Activated gamma-delta T cell treated with anti-CD3 and anti-CD28 coated beads, Interleukin-2, amount 50 U/mL, for 16 hours (primary cell): Measurements from ENCODE around the gene CIDEB.
"Not testable (repeated sequence)": the region's sequence is repeated elsewhere in the genome, so short reads cannot be mapped to it uniquely, and the experiment has no call there.

Experiments
- DNase-seq: peaks from one replicate; pipeline ENCODE4 v3.0.0-alpha.2; 2020; ENCODE audit warnings: low read depth

CIDEB gene, protein sequence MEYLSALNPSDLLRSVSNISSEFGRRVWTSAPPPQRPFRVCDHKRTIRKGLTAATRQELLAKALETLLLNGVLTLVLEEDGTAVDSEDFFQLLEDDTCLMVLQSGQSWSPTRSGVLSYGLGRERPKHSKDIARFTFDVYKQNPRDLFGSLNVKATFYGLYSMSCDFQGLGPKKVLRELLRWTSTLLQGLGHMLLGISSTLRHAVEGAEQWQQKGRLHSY

DNA sequence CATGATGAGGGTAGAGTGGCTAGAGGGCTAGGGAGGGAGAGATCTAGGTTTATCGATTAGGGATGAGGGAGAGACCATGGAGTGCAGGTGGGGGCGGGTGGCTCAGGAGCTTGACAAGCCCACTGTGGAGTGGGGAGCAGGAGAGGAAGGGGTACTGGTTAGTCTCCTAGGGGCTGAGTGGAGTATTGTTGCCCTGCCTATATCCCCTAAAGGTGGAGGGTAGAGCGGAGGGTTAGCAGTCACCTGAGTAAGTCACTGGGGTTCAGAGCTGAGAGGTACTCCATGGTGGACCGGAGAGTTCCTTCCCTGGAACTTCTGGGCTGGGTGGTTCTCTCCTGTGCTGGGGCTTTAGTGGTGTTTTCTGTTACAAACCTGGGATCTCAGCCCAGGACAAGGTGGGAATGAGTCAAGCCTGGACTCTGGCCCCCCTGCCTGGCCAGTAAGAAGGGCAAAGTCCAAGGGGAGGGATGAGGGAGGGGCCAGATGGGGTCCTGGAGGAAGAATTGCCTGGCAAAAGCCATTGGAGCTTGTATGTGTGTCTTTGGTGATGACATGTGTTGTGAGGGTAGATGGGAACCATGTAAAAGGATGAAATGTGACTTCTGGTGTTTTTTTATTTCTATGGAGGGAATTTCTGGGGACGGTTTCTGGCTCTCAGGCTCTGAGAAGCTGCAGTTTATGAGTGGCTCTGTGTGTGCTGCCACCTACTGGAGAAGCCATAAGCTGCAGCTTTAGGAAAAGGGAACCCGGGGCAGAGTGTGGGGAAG is at the start of gene CIDEB:
CIDEB (minus strand) TSS at position 403 of the 767 bp plus-strand sequence; CDS start at position 284, 119 bp downstream.
- DNase-seq: peak; percentile 33

DNA sequence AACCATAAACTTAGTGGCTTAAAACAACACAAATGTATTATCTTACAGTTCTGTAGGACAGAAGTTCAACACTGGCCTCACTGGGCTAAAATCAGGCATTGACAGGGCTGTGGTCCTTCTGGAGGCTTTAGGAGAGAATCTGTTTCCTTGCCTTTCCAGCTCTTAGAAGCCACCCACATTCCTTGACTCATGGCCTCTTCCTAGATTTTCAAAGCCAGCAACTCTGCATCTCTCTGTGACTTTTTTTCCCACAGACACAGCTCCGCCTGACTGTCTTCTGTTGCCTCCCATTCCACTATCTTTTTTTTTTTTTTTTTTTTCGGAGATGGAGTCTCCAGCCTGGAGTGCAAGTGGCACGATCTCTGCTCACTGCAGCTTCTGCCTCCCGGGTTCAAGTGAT is 48.4 kb upstream of the CIDEB start:
- no peak for DNase-seq

DNA sequence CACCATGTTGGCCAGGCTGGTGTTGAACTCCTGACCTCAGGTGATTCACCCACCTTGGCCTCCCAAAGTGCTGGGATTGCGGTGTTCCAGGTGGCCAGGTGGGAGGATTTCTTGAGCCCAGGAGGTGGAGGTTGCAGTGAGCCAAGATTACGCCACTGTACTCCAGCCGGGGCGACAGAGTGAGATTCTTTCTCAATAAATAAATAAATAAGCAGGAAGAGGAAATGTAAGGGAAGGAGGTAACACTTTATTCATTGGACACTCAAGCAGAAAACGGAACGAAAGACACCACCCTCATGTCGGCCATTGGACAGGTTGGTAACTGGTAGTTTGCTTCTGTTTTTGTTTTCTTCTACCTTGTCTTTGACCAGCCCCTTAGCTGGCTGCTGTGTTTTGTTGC is 47.2 kb upstream of the CIDEB start:
- no peak for DNase-seq

DNA sequence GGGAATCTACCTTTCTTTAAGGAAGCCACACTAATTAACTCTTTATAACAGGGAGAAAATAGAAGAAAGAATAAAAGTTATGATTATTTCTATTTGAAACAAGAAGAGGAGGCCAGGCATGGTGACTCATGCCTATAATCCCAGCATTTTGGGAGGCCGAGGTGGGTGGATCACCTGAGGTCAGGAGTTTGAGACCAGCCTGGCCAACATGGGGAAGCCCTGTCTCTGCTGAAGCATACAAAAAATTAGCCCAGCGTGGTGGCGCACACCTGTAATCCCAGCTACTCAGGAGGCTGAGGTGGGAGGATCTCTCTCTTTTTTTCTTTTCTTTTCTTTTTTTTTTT is 46.7 kb upstream of the CIDEB start:
- not testable (repeated sequence) for DNase-seq

DNA sequence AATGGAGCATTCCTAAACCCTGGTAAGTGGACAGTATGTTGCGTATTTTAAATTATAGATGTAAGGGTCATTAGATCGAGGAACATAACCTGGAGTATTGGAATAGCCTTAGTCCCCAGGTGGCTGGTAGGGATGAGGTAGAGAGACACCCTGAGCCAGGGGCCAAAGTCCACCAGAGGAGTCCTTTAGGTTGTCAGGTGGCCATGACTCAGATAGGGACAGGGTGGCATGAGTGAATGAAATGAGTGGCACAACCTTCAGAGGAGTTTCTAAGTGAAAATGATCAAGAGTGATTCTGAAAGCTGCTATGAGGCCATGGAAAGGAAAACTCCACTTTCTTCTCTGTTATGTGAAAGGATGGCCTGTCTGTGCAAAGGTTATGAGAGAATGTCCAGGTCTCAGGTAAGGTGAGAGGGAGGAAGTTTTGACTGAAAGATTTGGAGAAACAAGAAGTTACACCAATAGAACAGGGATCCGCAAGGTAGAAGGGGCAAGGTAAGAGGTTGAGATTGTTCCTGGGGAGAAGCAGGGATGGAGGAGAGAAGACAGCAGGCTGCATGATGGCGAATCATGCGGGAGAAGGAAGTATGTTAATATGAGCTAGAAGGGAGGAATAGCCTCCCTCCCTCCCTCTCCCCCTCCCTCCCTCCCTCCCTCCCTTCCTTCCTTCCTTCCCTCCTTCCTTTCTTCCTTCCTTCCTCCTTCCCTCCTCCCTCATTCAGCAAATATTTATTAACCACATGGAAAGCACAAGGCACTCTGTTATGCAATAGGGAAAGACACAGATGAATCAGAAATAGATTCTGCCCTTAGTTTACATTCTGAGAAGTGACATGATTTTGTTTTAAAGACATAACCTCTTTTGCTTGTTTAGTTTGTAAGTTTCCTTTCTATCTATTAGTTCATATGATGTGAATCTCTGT is 46.0 kb upstream of the CIDEB start:
- DNase-seq: no peak

DNA sequence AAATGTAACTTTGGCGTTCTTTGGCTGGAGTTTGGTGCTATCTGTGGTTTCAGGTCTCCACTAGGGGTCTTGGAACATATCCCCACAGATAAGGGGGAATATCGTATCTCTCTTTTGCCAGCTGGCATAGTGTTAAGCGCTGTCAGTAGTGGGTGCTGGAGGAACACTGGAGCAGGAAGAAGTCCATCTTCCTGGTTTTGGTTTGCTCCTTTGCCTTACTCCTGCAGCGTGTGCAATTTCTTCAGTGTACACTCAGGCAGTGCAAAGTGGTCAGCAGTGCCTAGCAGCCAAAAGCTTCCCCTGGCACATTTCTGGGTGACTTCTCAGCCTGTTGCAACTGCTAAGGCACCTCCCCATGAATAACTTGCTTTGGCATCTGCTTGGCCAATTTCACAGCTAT is 43.7 kb upstream of the CIDEB start:
- no peak for DNase-seq

DNA sequence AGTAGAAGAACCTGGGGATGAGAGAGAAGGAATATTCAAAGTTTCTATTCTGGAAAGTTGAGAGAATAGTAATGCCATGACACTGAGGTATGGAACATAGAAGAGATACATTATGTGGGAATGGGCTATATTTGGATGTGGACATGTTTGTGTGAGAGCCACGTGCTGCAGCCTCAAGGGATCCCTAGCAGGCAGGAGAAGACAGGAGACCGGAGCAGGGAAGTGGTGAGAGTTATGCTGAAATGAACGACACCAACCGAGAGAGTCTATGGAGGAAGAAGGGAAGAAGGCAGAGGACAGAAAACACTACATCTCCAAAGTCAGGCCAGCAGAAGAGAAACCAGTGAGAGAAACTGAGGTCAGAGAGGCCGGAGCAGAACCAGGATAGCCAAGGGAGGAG is 42.0 kb upstream of the CIDEB start:
- no peak for DNase-seq

DNA sequence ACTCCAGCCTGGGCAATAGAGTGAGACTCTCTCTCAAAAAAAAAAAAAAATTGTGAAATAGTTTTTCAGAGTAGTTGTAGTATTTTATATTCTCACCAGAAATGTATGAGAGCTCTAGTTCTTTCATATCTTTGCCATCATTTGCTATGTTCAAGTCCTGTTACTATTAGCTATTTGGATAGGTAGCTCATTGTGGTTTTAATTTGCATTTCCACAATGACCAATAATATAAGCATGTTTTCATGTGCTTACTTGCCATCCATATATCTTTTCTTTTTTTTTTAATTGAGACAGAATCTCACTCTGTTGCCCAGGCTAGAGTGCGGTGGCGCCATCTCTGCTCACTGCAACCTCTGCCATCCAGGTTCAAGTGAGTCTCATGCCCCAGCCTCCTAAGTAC is 40.4 kb upstream of the CIDEB start:
- no peak for DNase-seq

DNA sequence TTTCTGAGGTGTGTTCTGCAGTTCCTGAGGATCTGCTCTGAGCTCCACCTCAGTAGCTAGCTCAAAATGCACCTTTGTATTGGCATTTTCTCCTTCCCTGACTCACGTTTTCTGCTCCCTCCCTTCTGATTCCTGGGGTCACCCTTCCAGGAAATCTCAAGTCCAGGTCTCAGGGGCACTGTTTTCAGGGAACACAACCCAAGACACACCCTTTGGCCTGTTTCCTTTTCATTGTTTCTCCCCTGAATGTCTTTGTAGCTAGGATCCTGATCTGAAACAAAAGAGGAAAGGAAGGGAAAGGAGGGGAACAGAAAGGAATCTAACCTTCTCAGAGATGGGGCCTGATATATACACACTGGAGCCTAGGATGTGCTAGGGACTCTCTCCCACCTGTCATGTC is 39.4 kb upstream of the CIDEB start:
- no peak for DNase-seq

DNA sequence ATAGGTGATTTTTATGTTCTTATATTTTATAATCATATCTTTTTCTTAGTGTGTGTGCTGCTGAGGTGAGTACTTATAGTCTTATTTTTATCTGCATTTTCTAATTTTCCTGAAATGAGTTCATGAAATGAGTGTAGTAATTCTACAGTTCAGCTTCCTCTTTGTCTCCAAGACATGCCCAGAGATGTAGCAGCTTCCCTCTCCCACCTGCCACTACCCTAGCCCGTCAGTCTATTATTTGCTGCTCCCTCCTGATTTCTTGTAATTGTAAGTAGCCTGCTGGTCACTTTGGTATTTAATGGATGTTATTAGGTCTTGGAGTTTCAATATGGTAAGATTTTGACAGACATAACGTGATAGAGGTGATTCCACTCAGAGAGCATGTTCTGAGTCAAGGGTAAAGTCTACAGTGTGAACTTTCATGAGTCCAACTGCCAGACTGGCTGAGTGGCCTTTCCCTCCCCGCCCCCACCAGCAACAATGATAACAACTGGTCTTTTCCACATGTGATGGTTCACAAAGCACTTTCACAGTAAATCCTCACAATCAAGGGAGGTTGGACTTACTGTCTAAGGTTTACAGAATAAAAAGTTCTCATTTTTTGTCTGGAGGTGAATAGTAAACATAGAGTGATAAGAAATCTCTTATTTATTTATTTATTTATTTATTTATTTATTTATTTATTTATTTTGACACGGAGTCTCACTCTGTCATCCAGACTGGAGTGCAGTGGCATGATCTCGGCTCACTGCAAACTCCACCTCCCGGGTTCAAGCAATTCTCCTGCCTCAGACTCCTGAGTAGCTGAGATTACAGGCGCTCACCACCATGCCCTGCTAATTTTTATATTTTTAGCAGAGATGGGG is 36.3 kb upstream of the CIDEB start:
- DNase-seq: no peak

DNA sequence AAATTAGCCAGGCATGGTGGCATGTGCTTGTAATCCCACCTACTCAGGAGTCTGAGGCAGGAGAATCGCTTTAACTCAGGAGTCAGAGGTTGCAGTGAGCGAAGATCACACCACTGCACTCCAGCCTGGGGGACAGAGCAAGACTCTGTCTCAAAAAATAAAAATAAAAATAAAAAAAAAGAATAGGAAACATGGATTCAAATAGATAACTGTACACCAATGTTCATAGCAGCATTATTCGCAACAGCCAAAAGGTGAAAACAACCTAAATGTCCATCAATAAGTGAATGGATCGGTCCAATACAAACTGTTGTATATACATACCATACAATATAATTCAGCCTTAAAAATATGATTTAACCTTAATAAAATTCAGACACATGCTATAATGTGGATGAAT is 35.1 kb upstream of the CIDEB start:
- no peak for DNase-seq

DNA sequence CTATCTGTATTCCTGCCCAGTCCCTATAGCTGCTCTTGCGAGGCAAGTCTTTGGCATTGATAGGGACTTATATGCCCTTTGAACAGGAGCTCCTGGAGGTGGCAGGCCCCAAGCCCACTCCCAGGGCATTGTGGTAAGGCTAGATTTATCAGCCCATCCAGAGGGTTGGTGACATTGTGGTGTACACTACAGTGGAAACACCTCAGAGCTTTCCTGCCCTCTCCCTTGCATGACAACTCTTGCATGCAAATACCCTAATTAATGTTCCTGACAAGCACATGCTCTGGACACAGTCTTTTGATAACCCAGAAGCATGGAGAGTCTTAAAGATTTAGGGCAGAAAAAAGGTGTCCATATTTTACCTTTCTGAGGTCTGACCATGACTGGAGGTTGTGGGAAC is 32.8 kb upstream of the CIDEB start:
- no peak for DNase-seq

DNA sequence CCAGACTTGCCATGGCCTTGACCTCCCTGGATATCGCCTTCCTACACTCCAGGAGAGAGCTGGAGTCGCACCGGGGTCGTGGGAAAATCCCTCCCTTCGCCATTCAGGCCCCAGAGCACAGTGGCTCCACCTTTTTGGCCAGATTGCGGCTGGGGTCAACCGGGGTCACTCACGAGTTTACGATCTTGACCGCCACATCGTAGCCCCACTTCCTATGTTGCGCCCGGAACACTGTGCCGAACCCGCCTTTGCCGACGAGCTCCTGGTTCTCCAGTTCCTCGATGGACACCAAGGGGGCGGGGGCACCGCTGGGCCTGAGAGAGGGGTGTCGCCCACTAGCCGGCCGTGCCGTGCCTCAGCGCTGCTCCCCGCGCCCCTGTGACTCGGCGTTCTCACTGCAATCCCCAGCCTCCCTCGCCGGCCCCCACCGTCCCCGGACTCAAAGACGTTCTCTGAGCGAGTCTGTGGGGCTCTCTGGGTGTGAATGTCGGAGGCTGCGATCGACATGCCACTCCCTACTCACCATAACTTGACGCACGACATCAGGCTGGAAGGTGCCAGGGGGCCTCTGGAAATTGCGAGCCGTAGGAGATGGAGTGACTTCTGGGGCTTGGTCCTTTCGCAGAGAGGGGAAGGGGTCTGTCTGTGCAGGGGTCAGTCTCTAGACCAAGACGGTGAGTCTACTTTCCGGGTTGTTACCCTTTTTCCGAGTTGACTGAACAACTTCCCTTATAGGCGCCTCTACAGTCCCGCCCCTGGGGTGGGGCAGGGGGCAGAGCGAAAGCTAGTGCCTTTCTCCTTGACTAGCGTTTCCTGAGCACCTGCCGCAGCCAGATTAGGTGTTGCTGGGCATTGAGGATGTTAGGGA is 31.7 kb upstream of the CIDEB start, which contains the start of gene RIPK3:
RIPK3 (minus strand) TSS at position 708 of the 868 bp plus-strand sequence; CDS start at position 543, 165 bp downstream.
- DNase-seq: peak; percentile 48

DNA sequence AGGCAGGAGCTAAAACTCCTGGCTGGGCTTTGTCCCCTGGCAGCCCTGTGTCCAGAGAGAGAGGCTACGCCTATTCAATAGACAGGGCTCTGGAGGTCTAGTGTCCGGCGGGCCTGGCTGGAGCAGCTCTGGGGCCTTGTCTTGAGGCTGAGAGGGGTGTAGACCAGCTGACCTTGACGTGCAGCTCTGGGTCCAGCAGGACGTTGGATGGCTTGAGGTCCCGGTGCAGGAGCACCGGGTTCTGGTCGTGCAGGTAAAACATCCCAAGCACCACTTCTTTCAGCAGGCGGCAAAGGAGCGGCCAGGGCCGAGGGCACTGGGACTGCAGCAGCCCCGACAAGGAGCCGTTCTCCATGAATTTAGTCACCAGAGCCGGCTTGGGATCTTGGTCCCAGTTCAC is 31.1 kb upstream of the CIDEB start:
- no peak for DNase-seq

DNA sequence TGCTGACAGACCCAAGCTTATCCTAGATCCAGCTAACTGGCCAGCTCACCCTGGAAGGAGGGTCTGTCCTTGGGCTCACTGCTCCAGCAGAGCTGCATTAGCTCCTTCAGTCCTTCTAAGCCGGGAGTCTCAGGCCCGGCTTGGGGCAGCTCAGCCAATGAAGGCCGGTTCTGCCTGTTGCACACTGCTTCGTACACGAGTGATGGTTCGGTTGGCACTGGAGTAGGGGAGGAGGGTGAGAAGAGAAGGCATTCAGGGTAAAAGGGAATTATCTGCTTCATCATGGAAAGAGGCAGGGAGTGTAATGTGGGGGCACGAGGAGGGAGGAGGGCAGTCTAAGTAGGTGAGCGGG is 30.0 kb upstream of the CIDEB start:
- no peak for DNase-seq

DNA sequence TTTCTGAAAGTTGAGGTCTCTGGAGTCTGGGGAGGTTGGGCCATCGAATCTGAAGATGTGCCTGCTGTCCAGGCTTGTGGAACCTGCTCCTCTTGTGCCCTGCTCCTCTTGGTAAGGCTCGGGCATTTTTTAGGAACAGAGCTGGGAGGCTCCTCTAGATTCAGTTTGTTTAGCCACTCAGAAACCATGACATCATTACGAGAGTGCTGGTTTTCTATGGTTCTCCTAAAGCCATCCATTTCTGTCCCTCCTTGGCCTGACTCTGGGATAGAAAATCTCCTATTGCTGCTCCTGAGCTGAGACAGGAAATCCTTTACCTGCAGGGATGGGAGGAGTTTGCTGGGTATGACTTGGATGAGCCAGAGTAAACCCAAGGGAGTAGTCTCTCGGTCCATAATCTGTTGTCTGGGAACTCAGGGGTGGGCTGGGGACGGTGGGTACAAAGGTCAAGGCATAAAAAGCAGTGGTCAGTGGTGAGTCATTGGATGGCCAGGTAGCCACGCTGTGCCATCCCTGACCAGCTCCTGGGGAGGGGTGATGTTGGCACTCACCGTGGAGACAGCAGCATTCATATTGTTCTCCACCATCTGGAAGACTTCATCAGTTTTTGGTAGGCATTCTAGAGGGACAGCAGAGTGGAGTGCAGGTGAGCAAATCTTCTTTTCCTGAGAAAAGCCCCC is 29.5 kb upstream of the CIDEB start:
- no peak for DNase-seq

DNA sequence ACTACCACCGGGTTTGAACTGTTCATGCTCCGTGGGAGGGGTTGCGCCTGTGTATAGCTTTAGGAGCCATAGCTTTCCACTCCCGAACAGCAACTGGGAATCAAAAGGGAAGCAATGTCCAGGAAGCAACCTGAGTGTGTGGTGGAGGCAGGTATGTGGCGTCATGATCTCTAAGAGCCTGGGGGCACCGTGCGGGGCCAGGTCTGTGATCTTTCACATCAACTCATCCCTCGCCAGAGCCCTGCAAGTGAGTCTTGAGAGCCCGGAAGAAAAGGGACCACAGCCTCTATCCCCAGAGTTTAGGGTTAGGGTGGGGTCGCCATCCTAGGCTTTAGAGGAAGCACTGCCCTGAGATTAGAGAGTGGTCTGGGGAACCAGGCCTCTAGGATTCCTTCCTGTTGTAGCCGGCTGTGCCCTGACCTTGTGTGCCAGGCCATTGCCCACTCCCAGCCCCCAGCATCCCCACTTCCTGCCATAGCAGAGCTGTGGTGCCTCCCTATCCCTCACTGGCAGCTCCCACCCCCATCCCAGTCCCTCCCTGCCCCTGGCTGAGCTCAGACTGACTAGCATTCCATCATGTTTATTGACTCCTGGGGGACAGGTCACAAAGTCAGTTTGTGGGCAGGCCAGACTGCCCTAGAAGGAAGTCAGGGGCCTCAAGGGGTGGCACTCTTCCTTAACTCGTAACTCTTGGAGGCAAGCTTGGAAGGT is 27.8 kb upstream of the CIDEB start:
- DNase-seq: no peak

DNA sequence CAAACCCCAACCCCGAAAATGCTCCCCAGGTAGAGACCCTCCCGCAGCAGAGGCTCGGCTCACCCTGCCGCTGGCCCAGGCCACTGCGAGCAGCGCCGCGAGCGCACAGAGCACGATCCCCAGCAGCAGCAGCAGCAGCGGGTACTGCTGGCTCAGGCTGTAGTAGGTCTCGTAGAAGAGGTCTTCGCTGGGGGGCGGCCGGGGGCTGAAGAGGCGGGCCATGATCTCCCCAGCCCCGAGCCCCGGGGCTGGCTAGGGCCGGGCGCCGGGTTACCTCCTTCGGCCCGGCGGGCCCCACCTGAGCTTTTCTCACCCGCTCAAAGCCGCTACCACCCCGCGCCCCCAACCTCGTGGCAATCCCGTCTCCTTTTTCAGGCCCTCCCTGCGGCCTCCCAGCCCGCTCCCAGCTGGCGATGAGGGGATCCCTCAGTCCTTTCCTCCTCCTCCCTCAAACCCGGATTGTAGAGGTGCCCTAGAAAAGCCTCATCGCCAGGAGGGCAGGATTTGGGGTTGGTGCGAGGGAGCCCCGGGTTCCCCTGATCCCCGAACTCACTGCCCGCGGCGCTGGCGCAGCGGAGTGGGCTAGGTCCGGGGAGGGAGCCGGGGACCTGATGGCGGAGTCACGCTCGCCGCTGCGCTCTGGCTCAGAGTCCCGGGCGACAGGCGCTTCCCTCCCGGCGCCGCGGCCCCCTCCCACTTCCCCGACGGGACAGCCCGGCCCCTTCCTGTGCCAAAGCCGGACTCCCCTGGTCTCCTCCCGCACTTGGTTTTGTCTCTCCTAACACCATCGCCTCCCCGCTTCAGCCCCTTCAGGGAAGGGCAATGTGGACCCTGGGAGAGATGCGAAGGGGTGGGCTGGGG is 26.9 kb upstream of the CIDEB start, which contains the start of gene ADCY4:
ADCY4 (minus strand) TSS at position 641 of the 861 bp plus-strand sequence; CDS start at position 222, 419 bp downstream.
- no peak for DNase-seq
